Ishikawa (cell line): Measurements from ENCODE around the gene SNED1.

Experiments used
- EGR1 ChIP-seq: IDR thresholded peaks from 2 replicates; pipeline ENCODE4 v1.6.1; 2012
- EP300 ChIP-seq: IDR thresholded peaks from 2 replicates; pipeline ENCODE4 v1.6.1; 2012; ENCODE audit warnings: borderline replicate concordance
- RAD21 ChIP-seq: IDR thresholded peaks from 2 replicates; pipeline ENCODE4 v1.6.1; 2012; ENCODE audit warnings: low read depth
- TAF1 ChIP-seq: IDR thresholded peaks from 2 replicates; pipeline ENCODE4 v1.6.1; 2012; ENCODE audit warnings: low read depth, mild to moderate bottlenecking
- TF ChIP-seq, protein P1 (sequence below): IDR thresholded peaks from 2 replicates; pipeline ENCODE4 v1.6.1; 2012
- TF ChIP-seq, protein P2 (sequence below): IDR thresholded peaks from 2 replicates; pipeline ENCODE4 v1.6.1; 2012; ENCODE audit warnings: low read depth, mild to moderate bottlenecking

DNA sequence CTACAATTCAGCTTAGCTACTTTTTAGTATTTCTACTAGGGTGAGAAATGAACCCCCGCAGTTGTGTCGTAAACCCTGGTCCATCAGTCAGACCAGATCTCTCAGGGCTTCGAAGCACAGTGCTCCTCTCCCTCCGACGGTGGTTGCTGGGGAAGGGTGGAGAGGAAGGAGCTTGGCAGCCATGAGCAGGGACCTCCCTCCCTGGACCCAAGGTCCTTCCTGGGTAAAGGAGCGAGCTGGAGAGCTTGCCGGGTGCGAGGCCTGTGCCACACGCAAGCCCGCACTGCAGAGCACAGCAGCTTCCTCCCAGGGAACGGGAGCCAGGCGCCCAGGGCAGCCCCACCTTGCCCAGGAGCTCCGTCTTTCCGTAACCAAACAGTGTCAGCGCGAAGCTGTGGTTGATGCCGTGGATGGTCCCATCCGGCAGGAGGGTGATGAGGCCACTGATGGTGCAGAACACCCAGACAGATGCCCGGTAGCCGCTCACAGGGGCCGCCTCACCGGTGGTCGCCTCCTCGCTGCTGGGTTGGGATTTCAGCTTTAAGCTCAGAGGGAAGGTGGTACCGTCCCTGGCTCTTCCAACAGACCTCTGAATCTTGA lies 138.3 kb downstream of the SNED1 start:
- TF ChIP-seq RAD21: no peak
- TF ChIP-seq, protein P1, sequence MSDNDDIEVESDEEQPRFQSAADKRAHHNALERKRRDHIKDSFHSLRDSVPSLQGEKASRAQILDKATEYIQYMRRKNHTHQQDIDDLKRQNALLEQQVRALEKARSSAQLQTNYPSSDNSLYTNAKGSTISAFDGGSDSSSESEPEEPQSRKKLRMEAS: no peak
- no peak for TF ChIP-seq TAF1
- TF ChIP-seq, protein P2, sequence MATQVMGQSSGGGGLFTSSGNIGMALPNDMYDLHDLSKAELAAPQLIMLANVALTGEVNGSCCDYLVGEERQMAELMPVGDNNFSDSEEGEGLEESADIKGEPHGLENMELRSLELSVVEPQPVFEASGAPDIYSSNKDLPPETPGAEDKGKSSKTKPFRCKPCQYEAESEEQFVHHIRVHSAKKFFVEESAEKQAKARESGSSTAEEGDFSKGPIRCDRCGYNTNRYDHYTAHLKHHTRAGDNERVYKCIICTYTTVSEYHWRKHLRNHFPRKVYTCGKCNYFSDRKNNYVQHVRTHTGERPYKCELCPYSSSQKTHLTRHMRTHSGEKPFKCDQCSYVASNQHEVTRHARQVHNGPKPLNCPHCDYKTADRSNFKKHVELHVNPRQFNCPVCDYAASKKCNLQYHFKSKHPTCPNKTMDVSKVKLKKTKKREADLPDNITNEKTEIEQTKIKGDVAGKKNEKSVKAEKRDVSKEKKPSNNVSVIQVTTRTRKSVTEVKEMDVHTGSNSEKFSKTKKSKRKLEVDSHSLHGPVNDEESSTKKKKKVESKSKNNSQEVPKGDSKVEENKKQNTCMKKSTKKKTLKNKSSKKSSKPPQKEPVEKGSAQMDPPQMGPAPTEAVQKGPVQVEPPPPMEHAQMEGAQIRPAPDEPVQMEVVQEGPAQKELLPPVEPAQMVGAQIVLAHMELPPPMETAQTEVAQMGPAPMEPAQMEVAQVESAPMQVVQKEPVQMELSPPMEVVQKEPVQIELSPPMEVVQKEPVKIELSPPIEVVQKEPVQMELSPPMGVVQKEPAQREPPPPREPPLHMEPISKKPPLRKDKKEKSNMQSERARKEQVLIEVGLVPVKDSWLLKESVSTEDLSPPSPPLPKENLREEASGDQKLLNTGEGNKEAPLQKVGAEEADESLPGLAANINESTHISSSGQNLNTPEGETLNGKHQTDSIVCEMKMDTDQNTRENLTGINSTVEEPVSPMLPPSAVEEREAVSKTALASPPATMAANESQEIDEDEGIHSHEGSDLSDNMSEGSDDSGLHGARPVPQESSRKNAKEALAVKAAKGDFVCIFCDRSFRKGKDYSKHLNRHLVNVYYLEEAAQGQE: no peak
- TF ChIP-seq EGR1: no peak
- no peak for TF ChIP-seq EP300
